ENCODE measurements around the gene DLG4.

The DLG4 gene

DNA sequence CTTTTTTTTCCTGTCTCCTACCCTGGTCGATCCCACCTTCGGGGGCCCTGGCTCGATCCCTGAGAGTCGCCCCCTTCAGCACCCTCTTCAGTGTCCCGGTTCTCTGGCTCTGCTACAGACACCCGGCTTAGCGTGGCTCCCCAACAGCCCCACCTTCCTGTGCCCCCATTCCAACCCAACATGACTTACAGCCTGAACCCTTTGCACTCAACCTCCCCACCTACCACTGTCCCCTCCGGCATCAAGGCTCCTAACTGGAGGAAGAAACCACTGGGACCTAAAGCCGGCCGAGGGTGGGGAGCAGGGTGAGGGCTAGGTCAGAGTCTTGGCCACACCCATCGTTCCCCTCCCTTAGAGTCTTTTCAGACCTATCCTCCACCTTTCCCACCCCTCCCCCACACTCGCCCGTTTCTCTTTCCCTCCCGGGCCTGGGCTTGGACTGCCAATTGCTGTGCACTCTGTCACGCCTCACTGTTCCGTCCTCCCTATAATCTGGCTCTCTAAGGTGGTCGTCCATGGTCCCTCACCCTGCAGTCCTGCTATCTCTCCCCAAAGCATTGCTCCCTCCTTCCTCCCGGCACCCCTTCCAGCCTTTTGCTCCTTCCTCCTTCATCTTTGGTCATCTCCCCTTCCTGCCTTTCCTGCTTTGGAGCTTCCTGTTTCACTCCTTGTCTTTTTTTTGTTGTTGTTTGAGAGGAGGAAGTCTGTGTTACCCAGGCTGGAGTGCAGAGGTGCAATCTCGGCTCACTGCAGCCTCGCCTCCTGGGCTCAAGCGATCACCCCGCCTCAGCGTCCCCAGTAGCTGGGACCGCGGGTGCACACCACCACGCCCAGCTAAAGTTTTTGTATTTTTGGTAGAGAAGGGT is 43.5 kb upstream of the DLG4 start:
- H3K9ac ChIP-seq (ENCODE audit: low read depth, low read length, poor library complexity, severe bottlenecking): no peak overlapping the region
- no peak overlapping the region for H3K4me2 ChIP-seq (ENCODE audit: low read depth, low read length, poor library complexity, severe bottlenecking)
- H4K20me1 ChIP-seq (ENCODE audit: insufficient read depth, low read length, poor library complexity, severe bottlenecking): no peaks in the 10 kb centered on the region
- peaks cover 11% of the 10 kb centered on the region; the same call in 1 of the 2 replicates for H3K36me3 ChIP-seq (ENCODE audit: insufficient read depth, low read length)
- H3K9me3 ChIP-seq (ENCODE audit: insufficient read depth, low read depth, low read length): no peaks in the 10 kb centered on the region
- no peak for TF ChIP-seq EZH2phosphoT487 (IDR thresholded peaks at IDR 0.05; ENCODE audit: borderline replicate concordance)
- TF ChIP-seq, protein P1, sequence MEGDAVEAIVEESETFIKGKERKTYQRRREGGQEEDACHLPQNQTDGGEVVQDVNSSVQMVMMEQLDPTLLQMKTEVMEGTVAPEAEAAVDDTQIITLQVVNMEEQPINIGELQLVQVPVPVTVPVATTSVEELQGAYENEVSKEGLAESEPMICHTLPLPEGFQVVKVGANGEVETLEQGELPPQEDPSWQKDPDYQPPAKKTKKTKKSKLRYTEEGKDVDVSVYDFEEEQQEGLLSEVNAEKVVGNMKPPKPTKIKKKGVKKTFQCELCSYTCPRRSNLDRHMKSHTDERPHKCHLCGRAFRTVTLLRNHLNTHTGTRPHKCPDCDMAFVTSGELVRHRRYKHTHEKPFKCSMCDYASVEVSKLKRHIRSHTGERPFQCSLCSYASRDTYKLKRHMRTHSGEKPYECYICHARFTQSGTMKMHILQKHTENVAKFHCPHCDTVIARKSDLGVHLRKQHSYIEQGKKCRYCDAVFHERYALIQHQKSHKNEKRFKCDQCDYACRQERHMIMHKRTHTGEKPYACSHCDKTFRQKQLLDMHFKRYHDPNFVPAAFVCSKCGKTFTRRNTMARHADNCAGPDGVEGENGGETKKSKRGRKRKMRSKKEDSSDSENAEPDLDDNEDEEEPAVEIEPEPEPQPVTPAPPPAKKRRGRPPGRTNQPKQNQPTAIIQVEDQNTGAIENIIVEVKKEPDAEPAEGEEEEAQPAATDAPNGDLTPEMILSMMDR (conservative IDR thresholded peaks at IDR 0.05; ENCODE audit: low read length): no peak
- H3K4me3 ChIP-seq (ENCODE audit: low read length, poor library complexity, severe bottlenecking): no peak overlapping the region
- H3K4me1 ChIP-seq (ENCODE audit: insufficient read depth, low read length, poor library complexity, severe bottlenecking): no peaks in the 10 kb centered on the region
- H3F3A ChIP-seq (ENCODE audit: low read depth): no peaks in the 10 kb centered on the region
- no peaks in the 10 kb centered on the region for H3K79me2 ChIP-seq (ENCODE audit: insufficient read depth, low read length)
- H3K27me3 ChIP-seq (ENCODE audit: insufficient read depth, low read length, poor library complexity, severe bottlenecking): no peaks in the 10 kb centered on the region
- H2AFZ ChIP-seq (ENCODE audit: low read length): no peak overlapping the region; the same call in 1 of the 2 replicates
- H3K9me2 ChIP-seq (replicated peaks; ENCODE audit: low read depth, low read length): no peaks in the 10 kb centered on the region

DNA sequence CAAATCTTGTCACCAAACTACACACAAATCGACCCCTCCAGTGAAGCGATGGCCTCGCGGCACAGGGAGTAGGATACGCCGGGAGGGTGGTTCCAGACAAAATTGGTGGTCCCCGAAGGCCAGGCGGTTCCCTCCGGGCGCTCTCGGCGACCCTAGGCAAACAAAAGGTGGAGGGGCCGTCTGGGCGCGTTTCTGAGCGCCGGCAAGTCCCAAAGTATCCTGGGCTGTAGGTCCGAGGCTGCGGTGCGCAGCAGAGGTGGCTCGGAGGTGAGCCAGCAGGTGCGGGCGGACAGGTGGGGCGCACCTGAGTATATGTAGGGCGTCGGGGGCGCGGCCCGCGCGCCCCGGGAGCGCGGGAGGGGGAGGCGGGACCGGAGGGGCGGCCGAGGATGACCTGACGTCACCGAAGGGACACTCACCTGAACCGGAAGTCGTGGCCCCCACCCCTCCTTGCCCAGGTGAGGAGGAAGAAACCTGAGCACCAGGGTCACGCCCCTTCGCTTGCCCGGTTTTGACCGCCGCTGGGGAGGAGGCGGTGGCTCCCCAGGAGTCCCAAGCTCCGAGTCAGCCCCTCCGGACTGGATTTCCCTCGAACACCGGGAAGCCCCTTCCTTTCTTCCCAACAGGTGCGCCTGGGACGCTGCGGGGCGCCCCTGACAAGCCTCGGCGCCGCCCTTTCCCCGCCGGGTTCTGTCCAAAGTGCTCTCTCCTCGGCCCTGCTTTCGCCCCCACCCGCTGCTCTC is 42.7 kb upstream of the DLG4 start, which contains the start of gene CLDN7:
Gene CLDN7 (minus strand): TSS at position 287 of the 743 bp plus-strand sequence. CDS start 435 bp downstream, outside the sequence.
- Histone ChIP-seq H3K36me3 (ENCODE audit: insufficient read depth, low read length) (peaks cover 12% of the 10 kb centered on the region; the same call in 1 of the 2 replicates), H3F3A (ENCODE audit: low read depth) (no peaks in the 10 kb centered on the region), H3K4me2 (ENCODE audit: low read depth, low read length, poor library complexity, severe bottlenecking) (no peak within 1 kb of the TSS), H3K9me2 (replicated peaks; ENCODE audit: low read depth, low read length) (no peaks in the 10 kb centered on the region), H3K4me1 (ENCODE audit: insufficient read depth, low read length, poor library complexity, severe bottlenecking) (no peaks in the 10 kb centered on the region), H3K4me3 (ENCODE audit: low read length, poor library complexity, severe bottlenecking) (no peak within 1 kb of the TSS), H3K79me2 (ENCODE audit: insufficient read depth, low read length) (no peaks in the 10 kb centered on the region), H2AFZ (ENCODE audit: low read length) (no peak within 1 kb of the TSS; the same call in 1 of the 2 replicates), H4K20me1 (ENCODE audit: insufficient read depth, low read length, poor library complexity, severe bottlenecking) (no peaks in the 10 kb centered on the region), H3K27me3 (ENCODE audit: insufficient read depth, low read length, poor library complexity, severe bottlenecking) (no peaks in the 10 kb centered on the region), H3K9me3 (ENCODE audit: insufficient read depth, low read depth, low read length) (no peaks in the 10 kb centered on the region), H3K9ac (ENCODE audit: low read depth, low read length, poor library complexity, severe bottlenecking) (no peak within 1 kb of the TSS)
- TF ChIP-seq, protein P1 (conservative IDR thresholded peaks at IDR 0.05; ENCODE audit: low read length): no peak
- TF ChIP-seq EZH2phosphoT487 (IDR thresholded peaks at IDR 0.05; ENCODE audit: borderline replicate concordance): no peak

DNA sequence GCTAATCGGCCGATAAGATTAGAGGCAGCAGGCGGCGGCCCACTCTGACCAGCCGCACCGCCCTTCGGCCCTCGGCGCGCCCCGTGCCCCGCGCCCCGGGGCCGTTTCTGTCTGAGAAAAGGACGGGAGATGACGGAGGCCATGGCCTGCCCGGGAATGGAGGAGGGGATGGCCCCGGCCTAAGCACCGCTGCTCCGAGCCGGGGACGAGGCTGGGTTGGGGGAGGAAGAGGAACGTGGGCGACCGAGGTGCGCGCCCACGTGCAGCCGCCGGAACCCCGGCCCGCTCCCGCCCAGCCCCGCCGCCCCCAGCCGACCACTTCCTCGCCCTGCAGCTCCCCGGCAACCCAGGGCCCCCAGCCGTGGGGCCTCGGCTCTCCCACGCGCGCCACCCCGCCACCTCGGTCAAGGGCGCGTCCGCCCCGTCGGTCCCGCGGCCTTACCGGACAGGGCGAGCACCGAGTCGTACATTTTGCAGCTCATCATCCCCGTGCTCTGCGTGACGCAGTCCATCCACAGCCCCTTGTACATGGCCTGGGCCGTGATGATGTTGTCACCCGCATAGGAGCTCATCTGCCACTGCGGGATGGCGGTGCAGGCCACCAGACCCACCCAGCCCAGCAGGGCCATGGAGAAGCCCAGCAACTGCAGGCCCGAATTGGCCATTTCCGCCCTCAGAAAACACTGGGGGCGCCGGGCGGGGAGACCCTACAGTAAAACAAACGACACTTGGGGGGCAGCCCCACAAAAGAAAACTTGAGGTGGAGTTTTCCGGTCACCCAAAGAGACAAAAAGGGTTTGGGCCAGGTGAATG is 41.9 kb upstream of the DLG4 start:
- no peak overlapping the region for H2AFZ ChIP-seq (ENCODE audit: low read length)
- TF ChIP-seq, protein P1 (conservative IDR thresholded peaks at IDR 0.05; ENCODE audit: low read length): no peak
- TF ChIP-seq EZH2phosphoT487 (IDR thresholded peaks at IDR 0.05; ENCODE audit: borderline replicate concordance): no peak

More for the DNA sequence above, 41.9 kb upstream of the DLG4 start:
- no peak overlapping the region for H3K4me2 ChIP-seq (ENCODE audit: low read depth, low read length, poor library complexity, severe bottlenecking)
- no peak overlapping the region for H3K9ac ChIP-seq (ENCODE audit: low read depth, low read length, poor library complexity, severe bottlenecking)
- peaks cover 19% of the 10 kb centered on the region; the same call in 1 of the 2 replicates for H3K36me3 ChIP-seq (ENCODE audit: insufficient read depth, low read length)
- no peaks in the 10 kb centered on the region for H3K79me2 ChIP-seq (ENCODE audit: insufficient read depth, low read length)
- no peaks in the 10 kb centered on the region for H3K4me1 ChIP-seq (ENCODE audit: insufficient read depth, low read length, poor library complexity, severe bottlenecking)
- H3K4me3 ChIP-seq (ENCODE audit: low read length, poor library complexity, severe bottlenecking): no peak overlapping the region
- no peaks in the 10 kb centered on the region for H4K20me1 ChIP-seq (ENCODE audit: insufficient read depth, low read length, poor library complexity, severe bottlenecking)
- H3K9me2 ChIP-seq (replicated peaks; ENCODE audit: low read depth, low read length): no peaks in the 10 kb centered on the region
- H3K27me3 ChIP-seq (ENCODE audit: insufficient read depth, low read length, poor library complexity, severe bottlenecking): no peaks in the 10 kb centered on the region
- no peaks in the 10 kb centered on the region for H3F3A ChIP-seq (ENCODE audit: low read depth)
- no peaks in the 10 kb centered on the region for H3K9me3 ChIP-seq (ENCODE audit: insufficient read depth, low read depth, low read length)

Measured in Loucy (cell line).